M059J (cell line): Measurements from ENCODE around the gene GCAT. TPM values are rescaled to one million over a fixed set of nuclear protein-coding genes. Genes with fewer than 3 reads are reported as not detected.
A peak's percentile ranks its signal among the peaks of the same experiment; 100 is the strongest.

Experiments
- DNase-seq: peaks from one replicate; pipeline ENCODE4 v3.0.0-alpha.2; 2012; ENCODE audit warnings: low read depth
- total RNA-seq: library from RNA; depleted of rRNA; stranded (reverse); fragments of >200 nt; shearing (Covaris generic); gene quantifications from 2 replicates; pipeline ENCODE4 v1.2.3, GENCODE V29; 2014

The GCAT gene
- total RNA-seq, 1 experiment from 2014 or later, result 18.3 TPM

DNA sequence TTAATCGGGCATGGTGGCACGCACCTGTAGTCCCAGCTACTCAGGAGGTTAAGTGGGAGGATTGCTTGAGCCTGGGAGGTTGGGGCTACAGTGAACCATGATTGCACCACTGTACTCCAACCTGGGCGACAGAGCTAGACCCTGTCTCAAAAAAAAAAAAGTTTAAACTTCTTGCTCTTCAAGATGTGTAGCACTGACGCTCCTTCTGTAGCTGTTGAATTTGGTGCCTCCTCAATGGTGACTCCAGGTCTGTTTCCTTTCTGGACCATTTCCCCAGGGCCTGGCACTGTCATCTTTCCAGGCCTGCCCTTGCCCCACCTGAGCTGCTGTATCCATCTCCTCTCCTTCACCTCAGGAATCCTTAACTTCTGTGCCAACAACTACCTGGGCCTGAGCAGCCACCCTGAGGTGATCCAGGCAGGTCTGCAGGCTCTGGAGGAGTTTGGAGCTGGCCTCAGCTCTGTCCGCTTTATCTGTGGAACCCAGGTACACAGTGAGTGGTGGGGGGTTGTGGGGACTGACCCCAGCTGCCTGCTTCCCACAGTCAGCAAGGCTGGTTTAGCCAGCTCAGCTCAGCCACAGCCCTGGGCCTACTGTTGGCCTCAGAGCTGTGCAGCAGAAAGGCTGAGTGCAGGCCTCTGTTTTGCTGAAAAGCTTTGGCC lies 2.1 kb downstream of the GCAT start:
- no peak for DNase-seq

DNA sequence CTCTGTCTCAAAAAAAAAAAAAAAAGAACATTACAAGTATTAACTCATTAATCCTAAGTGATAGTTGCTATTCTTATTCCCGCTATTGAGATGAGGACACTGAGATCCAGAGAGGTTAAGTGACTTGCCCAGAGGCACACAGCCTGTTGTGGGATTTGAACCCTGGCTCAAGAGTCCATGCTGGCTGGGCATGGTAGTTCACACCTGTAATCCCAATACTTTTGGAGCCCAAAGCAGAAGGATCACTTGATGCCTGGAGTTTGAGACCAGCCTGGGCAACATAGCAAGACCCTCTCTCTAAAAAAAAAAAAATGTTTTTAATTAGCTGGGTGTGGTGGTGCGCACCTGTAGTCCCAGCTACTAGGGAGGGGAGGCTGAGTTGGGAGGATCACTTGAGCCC lies 4.1 kb downstream of the GCAT start:
- no peak for DNase-seq

- no peak for DNase-seq
Observed at GRCh38 chr22:37812869-37813678, 5.3 kb downstream of the GCAT start.

- no peak for DNase-seq
Observed at GRCh38 chr22:37815593-37815992, 7.9 kb downstream of the GCAT start.

DNA sequence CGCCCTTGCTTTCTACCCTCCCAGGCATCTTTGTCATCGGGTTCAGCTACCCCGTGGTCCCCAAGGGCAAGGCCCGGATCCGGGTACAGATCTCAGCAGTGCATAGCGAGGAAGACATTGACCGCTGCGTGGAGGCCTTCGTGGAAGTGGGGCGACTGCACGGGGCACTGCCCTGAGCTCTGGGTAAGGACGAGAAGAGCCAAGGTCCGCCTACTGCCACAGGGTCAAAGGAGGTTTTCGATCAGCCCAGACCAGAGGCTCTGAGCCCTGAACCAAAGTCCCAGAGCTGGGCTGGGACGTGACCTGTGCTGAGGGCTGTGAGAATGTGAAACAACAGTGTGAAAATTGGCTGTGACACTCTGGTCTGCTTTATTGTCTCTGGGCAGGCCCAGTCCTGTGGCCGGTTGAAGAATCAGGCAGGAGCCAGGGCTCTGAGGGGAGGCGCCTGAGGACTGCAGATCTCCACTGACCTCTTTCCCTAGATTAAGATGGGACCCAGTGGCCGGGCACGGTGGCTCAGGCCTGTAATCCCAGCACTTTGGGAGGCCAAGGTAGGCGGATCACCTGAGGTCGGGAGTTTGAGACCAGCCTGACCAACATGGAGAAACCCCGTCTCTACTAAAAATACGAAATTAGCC lies 8.9 kb downstream of the GCAT start:
- no peak for DNase-seq

- peak; percentile 72 for DNase-seq
Observed at GRCh38 chr22:37817705-37818408, 10.1 kb downstream of the GCAT start.

- peak; percentile 33 for DNase-seq
Observed at GRCh38 chr22:37818409-37819104, 10.8 kb downstream of the GCAT start.

DNA sequence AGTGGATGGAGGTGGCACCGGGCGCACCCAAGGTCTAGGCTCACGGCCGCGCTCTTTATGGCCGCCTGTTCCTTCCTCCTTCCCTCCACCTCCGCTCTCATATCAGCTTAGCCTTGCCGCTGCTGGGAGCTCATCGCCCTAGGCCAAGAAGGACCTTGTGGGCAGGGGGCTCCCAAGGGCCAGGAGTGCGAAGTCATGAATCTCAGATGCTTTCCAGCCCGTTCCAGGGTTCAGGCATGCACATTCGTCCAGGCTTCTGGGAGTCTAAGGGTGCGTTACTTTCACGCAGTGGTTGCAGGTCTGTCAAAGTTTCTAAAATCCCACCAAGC lies 11.3 kb downstream of the GCAT start:
- DNase-seq, result no peak

DNA sequence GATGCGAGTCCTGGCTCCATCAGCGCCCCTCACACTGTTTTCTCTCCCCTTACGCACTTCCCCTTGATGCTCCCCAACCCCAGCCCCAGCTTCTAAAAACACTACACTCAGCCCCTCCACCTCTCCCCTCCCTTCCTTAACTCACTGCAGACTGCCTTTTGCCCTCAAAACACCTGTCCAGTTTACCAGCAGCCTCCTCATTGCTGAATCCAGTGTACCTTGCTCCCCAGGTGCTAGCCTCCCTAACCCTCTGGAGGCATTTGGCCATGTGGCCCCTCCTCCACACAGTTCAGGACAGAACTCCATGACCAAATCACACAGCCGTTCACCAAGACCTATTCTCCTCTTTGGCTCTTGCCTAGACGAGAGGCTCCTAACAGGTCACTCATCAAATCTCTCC lies 12.6 kb downstream of the GCAT start:
- DNase-seq, result no peak

DNA sequence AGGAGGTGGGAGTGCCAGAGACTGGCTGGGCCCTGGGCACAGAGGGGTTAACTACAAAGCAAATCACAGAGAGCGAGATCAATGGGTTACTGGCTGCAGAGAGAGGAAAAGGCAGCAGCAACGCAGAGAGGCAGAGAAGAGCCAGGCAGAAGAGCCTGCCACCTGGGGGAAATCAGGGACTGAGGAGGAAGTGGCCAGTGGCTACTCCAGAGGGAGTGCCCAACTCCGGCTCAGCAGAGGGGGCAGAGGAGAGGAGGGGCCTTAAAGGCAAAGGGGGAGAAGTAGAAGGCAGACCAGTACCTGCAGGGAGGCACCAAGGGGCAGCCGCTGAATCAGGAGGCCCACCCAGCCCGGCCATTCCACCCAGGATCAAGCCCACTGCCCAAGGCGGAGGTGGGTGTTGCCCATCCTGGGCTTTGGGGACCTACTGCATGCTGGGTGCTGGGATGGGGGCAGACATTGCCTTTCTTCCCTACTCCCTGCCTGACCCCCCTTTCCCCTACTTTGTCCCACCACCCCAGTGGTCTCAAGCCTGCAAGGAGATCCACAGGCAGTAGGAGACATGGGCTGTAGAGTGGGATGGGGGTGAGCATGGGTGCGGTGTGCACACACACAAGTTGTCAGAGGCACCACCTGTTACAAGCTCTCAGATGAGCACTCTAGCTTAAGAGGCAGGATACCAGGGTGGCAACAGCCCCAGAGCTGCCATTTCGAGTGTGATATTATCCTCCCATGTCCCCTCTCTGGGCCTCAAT lies 14.5 kb downstream of the GCAT start:
- no peak for DNase-seq

GRCh38 chr22:37823134-37823985 lies 15.6 kb downstream of the GCAT start, which contains the start of gene GALR3:
Gene GALR3, plus strand, starts transcription at chr22:37823382. Its CDS starts 25 bp downstream, at chr22:37823407.
- DNase-seq, result no peak

DNA sequence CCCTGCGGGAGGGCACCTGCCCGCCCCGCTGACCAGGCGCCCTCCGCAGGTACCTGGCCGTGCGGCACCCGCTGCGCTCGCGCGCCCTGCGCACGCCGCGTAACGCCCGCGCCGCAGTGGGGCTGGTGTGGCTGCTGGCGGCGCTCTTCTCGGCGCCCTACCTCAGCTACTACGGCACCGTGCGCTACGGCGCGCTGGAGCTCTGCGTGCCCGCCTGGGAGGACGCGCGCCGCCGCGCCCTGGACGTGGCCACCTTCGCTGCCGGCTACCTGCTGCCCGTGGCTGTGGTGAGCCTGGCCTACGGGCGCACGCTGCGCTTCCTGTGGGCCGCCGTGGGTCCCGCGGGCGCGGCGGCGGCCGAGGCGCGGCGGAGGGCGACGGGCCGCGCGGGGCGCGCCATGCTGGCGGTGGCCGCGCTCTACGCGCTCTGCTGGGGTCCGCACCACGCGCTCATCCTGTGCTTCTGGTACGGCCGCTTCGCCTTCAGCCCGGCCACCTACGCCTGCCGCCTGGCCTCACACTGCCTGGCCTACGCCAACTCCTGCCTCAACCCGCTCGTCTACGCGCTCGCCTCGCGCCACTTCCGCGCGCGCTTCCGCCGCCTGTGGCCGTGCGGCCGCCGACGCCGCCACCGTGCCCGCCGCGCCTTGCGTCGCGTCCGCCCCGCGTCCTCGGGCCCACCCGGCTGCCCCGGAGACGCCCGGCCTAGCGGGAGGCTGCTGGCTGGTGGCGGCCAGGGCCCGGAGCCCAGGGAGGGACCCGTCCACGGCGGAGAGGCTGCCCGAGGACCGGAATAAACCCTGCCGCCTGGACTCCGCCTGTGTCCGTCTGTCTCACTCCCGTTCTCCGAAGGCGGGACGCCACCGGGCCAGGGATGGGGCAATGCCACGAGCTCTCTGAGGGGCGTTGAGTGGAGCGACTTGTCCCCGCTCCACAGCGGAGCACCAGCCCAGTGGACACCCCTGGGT lies 17.2 kb downstream of the GCAT start:
- DNase-seq, result no peak

DNA sequence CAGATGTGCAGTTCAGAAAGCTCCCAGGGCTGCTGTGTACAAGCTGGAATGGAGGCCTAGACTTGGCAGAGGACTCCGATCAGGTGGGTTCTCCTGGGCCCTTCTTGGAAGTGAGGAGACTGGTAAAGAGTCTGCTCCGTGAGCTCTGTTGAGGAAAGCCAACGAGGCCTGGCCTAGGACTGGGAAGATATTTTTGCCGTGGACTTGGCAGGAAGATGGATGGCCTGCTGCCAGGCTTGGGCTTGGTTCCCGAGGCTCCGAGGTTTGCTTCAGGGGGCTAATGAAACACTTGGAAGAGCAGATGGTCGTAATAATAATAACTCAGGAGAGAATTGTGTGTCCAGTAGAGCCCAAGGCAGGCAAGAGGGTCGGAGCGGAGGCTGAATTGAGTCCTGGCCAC lies 19.3 kb downstream of the GCAT start:
- no peak for DNase-seq

- DNase-seq, result no peak
Observed at GRCh38 chr22:37830093-37830842, 22.5 kb downstream of the GCAT start.

DNA sequence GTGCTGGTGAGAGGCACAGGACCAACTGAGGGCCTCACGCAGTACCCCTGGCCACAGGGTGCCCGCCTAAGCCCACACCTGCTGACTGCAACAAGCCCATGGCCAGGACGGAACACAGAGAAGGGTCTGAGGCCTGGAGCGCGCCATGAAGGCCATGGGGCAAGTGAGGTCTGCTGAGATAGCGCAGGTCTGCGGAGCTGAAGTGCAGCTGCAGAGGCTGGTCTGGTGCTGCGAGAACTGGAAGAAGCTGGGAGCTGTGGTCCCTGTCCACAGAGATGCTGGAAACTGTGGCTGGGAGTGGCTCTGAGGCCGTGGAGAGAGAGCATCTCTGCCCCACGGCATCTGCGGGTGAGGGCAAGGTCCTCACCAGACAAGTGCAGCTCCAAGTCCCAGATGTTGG lies 23.7 kb downstream of the GCAT start:
- DNase-seq, result no peak

- no peak for DNase-seq
Observed at GRCh38 chr22:37832022-37832857, 24.5 kb downstream of the GCAT start.
